Measurements from ENCODE around the gene CELA2B.
"Not testable (repeated sequence)": the region's sequence is repeated elsewhere in the genome, so short reads cannot be mapped to it uniquely, and the experiment has no call there.

Gene CELA2B

DNA sequence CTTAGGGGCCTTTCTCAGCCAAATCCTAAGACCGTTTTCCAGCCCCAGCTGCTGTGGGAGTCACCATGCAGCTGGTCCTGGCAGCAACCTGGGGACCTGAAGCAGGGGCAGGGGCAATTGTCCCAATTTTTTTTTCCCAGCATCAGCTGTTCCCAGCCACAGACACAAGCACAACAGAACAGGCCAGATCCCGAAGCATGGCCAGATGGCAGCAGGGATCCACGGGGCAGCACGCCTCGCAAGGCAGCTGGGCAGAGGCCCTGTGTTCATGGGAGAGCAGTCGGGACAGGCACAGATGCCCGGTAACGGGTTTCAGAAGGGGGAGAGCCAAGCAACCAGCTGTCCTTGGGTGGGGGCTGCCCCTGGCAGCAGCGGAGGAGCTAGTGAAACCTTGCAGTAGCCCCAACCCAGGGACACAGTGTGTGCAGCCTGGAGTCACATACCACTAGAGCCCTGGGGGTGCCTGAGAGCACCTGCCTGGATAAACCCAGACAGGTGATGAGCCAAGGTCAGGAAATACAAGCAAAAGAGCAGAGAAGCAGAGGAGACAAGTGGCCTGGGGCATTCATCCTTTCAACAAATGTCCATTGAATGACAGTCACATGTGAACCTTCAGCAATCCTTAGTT lies 6.0 kb upstream of the CELA2B start:
- peak; percentile 0 to 2 for DNase-seq

DNA sequence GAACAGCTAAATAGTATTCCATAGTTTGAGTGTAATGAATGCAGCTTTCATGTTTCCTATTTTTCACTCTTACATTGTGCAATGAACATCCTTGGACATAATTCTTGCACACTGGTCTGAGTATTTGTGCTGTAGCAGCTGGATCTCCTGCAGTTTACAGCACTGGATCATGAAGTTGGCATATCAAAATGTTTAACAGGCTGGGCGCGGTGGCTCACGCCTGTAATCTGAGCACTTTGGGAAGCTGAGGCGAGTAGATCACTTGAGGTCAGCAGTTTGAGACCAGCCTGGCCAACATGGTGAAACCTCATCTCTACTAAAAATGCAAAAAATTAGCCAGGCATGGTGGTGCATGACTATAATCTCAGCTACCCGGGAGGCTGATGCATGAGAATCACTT lies 4.8 kb upstream of the CELA2B start:
- DNase-seq = not testable (repeated sequence)

DNA sequence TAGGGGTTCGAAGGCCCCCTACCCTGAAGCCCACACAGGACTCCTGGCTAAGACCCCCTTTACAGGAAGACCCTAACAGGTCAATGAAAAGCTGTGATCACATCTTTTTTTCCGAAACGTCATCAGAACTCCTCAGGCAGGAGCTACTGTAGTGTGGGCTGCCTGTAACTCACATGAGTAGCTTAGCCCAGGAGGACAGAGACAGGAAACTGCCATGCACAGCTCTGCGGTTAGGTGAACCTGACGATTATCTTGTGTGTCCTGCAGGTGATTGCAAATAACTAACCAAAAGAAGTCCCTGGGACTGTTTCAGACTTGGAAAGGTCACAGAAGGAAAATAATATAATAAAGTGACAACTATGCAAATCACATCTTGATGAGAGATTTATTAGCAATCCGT lies 4.2 kb upstream of the CELA2B start:
- DNase-seq = not testable (repeated sequence)

DNA sequence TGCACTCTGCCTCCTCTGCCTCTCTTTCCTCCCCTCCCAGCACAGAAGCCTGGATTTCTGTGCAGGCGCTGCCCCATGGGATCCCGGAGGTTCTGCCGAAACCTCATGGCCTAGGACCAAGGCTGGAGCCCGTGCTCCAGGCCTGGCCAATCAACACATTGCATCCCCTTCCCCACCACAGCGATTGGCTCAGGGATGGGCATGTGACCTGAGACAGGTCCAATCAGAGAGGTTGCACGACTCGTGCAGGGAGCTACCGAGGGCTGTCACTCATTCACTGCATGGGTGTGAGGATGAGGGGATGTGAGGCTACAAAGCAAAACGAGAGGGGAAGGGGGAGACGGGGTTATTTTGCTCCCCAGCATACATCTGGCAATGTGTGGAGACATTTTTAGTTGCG lies 3.3 kb upstream of the CELA2B start:
- DNase-seq = no peak

DNA sequence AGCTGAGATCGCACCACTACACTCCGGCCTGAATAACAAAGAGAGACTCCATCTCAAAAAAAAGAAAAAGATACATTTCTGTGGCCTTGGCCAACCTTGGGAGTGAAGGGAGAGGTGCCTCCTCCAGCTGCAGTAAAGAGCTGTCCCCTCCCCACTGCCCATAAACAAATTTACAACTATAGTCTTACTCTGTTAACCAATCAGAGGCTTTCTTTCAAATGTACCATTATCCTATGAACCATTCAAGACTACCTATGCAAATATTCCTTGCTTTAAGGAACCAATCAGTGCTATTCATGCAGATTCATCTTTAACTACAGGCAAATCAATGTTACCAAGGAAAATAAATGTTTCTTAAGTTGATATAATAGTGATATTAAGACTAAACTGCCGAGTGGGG lies 1.0 kb downstream of the CELA2B start:
- no peak for DNase-seq

DNA sequence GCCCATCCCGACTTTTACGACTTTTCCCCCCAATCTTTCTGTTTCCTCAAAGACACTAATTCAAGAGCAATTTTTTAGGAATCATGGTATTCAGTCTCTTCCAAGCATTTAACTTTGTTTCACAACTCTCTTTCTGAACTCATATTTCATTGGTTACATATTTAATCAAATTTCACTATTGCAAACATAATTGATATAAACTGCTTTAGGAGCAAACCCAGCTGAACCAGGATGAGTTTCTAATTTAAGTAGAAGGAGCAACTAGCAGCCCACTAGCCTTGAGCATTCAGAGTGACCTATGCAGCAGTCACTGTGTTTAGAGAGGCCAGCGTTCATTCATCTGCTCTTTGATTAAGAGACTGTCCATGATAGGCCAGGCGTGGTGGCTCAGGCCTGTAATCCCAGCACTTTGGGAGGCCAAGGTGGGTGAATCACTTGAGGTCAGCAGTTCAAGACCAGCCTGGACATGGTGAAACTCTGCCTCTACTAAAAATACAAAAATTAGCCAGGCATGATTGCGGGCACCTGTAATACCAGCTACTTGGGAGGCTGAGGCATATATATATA lies 1.8 kb downstream of the CELA2B start:
- DNase-seq = no peak

DNA sequence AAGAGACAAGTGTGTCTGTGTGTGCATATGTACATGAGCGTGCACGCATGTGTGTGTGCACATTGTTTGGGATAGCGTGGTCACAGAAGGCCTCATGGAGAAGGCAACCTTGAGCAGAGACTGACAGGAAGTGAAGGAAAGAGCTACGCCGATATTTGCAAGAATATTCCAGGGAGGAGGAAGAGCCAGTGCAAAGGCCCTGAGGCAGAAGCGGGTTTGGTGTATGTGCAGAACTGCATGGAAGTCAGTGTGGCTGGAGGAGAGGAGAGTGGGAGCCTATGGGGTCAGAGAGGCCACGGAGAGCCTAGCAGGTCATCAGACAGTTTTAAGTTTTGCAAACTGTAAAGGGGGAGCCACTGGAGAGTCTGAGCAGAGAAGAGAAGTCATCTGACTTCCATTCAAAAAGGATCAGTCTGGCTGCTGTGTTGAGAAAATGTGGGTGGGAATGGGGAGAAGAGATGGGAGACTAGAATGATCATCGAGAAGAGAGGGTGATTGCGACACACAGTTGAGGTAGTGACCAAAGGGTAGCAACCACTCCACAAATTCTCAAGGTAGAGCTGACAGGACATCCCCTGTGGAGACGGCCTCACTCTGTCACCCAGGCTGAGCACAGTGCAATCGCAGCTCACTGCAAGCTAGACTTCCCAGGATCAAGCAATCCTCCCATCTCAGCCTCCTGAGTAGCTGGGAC lies 3.9 kb downstream of the CELA2B start:
- no peak for DNase-seq

DNA sequence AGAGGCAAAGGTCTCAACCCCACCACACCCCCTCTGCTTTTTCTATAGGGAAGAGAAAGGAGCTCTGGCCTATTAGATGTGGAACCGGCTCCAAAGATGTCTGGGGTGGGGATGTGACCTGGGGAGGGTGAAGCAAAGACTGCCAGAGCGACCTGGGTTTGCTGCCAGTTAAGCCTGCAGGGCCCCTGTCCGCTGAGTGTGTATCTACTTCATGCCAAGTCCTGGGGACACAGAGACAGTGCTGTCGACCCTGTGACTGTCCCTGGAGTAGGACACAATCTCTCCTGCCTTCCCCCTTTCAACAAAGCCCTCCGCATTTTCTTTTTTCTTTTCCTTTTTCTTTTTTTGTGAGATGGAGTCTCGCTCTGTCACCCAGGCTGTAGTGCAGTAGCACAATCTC lies 6.6 kb downstream of the CELA2B start:
- not testable (repeated sequence) for DNase-seq

DNA sequence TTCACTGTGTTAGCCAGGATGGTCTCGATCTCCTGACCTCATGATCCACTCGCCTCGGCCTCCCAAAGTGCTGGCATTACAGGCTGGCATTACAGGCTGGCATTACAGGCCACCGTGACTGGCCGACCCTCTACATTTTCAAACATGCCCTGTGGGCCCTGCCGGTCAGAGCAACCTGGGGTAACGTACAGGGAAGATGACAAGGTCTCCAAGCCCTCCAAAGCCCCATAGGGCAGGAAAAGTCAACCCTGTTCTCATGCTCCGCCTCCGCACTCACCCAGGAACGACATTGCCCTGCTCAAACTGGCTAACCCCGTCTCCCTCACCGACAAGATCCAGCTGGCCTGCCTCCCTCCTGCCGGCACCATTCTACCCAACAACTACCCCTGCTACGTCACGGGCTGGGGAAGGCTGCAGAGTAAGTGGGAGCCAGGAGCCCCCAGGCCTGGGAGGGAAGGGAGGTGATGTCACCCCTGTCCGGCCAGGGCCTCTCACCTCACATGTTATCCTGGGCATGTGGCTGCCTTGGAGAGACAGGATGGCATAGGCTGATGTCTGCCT lies 7.2 kb downstream of the CELA2B start:
- not testable (repeated sequence) for DNase-seq

DNA sequence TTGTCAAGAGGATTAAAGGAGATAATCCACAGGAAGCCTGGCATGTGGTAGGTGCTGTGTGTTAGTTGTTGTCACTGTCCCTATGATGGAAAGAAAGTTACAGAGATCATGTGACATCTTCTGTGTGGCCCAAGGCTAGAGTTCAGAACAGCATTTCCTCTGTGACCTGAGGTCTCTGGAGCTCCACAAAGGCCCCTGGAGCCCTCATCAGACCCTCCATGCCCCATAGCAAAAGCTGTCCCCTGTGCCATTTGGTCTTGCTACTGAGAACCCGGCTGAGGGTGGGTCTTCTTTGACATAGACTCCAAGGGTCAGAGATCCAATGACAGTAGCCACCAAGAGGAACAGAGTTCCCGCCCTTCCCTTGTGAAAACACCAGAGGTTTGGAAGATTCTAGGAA lies 8.1 kb downstream of the CELA2B start:
- no peak for DNase-seq

DNA sequence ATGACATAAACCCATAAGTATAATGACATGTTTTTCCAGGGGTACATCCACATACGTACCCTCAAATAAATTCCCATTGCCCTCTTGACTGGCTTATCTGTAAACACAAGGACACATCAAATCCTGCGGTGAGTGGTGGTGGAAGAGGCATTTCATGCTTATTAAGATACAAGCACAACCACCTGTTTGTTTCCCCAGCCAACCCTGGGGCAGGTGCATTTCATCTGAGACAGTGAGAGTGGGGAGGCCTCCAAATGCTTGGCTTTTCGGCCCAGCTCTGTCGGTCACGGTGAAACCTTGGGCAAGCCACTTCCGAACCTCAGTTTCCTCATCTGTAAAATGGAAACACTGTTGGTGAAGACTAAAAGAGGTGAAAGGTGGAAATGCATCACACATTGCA lies 8.5 kb downstream of the CELA2B start:
- DNase-seq = not testable (repeated sequence)

DNA sequence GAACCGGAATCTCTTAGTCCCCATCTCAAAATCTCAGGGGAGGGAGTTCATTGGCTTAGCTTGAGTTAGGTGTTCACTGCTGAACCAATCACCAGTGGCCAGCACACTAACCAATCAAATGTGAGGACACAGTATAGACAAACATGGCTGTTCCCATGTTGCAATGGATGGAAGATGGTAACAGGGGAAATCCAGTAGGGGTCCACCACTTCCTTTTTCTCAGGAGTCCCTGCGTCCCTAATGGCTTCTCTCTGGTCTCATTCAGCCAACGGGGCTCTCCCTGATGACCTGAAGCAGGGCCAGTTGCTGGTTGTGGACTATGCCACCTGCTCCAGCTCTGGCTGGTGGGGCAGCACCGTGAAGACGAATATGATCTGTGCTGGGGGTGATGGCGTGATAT lies 9.7 kb downstream of the CELA2B start:
- no peak for DNase-seq

DNA sequence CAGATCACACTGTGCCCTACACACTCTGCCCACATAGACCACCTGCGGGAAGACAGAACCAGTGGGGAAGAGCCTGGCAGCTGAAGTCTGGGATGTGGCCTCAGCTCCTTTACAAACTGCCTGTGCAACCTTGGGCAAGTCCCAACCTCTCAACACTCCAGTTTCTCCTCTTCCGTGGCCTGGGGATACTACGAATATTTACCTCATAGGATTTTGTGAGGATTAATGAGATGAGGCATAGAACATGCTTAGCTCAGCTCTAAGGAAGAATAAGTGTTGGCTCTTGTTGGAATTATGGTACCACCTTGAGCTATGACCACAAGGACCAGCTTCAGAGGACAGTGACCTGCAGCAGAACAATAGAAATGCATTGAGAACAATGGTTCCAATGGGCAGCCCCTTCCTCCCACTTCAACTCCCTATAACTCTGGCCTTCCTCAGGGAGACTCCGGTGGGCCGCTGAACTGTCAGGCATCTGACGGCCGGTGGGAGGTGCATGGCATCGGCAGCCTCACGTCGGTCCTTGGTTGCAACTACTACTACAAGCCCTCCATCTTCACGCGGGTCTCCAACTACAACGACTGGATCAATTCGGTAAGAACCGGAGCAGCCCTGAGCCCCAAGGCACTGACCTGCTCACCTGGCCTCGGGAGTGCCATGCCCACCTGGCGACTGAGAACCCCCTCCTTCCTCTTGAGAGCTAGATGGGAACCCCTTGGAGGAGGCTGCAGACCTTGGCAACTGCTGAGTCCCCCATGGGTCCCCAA lies 11.1 kb downstream of the CELA2B start:
- DNase-seq = not testable (repeated sequence)

DNA sequence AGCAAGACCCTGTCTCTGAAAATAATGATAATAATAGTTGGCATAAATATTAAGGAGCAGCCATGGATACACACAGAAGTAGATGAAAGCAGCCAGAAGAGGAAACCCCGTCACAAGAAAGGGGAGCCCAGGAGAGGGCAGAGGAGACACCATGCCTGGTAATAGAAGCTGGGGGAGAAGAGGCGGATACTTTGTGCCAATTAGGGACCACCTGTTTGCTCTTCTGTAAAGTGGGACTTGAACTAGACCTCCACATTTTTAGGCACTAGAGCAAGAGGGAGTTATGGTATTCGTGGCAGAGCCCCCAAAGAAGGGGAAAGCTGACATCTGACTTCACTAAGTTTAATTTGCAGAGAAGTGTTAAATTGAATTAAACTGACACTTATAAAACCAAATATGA lies 12.5 kb downstream of the CELA2B start:
- no peak for DNase-seq

DNA sequence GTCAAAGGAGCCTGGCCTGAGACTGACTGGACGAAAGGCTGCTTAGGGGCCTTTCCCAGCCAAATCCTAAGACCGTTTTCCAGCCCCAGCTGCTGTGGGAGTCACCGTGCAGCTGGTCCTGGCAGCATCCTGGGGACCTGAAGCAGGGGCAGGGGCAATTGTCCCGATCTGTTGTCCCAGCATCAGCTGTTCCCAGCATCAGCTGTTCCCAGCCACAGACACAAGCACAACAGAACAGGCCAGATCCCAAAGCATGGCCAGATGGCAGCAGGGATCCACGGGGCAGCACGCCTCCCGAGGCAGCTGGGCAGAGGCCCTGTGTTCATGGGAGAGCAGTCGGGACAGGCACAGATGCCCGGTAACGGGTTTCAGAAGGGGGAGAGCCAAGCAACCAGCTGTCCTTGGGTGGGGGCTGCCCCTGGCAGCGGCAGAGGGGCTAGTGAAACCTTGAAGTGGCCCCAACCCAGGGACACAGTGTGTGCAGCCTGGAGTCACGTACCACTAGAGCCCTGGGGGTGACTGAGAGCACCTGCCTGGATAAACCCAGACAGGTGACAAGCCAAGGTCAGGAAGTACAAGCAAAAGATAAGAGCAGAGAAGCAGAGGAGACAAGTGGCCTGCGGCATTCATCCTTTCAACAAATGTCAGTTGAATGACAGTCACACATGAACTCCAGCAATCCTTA lies 13.3 kb downstream of the CELA2B start:
- DNase-seq = peak in 1 of 2 donors; percentile 33

DNA sequence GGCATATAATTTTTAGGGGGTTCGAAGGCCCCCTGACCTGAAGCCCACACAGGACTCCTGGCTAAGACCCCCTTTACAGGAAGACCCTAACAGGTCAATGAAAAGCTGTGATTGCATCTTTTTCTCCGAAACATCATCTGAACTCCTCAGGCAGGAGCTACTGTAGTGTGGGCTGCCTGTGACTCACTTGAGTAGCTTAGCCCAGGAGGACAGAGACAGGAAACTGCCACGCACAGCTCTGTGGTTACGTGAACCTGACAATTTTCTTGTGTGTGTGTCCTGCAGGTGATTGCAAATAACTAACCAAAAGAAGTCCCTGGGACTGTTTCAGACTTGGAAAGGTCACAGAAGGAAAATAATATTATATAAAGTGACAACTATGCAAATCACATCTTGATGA lies 15.1 kb downstream of the CELA2B start:
- DNase-seq = not testable (repeated sequence)

DNA sequence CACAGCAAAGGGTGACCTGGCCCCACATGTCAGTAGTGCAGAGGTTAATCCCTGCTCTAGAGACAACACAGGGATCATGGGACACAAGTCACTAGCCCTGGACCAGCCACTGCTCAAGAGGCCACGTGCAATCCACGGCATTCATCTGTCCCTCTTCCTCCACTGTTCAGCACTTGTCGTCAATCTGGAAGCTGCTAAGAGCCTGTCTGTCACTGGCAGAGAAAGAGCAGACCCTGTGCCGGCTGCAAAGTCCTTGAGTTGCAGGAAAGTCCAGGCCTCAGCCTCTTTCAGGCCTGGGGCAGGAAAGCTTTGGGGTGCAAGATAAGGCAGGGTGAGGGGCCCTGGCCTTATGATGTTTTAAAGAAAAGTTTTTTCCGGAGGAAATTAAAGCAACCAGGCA lies 16.7 kb downstream of the CELA2B start:
- DNase-seq = no peak

DNA sequence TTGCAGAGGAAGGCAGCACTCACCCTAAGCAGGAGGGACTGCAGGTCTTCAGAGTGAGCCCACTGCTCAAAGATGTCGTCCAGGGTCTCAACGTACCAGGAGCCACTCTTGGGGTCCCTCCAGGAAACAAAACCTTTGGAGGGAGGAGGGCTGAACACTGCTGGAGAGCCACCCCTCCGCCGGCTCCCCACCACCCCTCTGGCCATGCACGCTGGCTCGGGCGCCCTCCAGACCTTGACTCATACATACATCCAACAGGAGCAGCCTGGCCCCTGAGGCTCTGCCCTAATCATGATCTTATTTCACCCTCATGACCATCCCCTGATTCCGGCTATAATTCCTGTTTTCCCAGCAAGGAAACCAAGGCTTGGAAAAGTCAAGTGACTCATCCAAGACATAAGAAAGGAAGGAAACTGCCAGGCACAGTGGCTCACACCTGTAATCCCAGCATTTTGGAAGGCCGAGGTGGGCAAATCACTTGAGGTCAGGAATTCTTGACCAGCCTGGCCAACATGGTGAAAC lies 18.0 kb downstream of the CELA2B start:
- DNase-seq = no peak

DNA sequence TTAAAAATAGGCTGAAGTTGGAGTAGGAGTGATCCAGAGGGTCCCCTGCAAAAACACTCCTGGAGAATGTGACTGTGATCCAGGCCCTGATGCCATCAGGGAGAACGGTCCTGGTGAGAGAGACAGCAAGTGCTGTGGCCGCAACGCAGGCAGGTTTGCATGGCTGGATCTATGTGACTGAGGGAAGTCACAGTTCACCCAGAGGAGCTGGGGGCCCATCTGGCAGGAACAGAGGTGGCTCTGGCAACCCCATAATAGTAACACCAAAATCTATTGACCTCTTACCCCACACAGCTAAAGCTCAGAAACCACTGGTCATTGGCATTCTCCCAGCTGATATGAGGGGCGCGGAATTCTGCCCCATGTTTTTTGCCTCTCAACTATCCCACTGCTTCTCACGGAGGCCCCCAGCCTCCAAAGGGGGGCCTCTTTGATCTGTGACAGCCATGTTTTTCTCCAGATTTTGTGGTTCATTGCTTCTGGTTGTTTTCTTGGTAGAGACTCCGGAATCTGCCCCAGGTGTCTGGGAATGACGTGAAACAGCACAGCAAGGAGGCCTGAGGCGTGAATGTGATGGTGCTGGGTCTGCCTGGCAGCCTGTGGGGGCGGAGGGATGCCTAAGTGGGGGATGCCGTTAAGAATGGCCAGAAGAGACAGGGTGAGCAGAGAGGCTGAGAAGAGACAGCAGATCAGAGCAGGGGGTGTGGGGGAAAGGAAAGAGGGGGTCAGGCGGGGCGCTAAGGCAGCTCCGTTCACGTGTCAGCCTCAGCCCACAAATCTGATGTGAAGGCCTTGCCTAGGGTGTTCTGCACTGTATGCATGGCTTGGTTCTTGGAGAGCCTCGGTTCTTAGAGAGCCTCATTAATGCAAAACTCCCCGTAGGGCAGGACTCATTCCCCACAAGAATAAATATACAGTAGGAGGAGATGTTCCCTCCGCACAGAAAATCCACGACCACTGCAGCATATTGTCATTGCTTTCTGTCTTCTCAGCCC lies 24.6 kb downstream of the CELA2B start:
- DNase-seq = no peak

DNA sequence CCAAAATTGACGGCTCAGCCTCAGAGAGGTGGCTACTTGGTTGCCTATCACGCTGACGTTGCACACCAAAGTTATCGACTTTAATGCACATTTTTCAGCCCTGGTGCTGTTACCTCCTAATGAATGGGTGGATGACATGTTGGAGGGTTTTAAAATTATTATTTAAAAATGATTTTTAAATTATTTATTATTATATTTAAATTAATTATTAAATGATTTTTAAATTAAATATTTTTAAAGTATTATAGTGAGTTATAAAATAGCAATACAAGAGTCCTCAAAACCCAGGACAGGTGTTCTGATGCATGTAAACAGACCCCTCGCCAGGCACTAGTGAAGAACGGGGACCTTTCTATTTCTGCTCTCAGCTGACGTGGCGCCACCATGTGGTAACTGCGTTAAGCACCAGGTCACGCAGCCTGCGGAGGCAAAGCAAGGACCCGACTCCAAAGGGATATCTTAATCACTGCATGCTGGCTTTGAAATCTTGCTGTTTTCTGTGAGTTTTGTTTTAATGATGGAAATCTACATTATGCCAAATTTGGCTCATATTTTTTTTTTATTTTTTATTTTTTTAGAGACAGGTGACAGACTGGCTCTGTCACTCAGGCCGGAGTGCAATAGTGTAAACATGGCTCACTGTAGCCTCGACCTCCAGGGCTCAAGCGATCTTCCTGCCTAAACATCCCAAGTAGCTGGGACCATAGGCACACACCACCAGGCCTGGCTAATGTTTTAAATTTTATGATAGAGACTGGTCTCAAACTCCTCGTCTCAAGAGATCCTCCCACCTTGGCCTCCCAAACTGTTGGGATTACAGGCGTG lies 25.5 kb downstream of the CELA2B start:
- DNase-seq = no peak

Measured in hippocampal formation (tissue), 2 donors.